B cell (primary cell): Measurements from ENCODE around the gene ATIC. TPM values are rescaled to one million over a fixed set of nuclear protein-coding genes. Genes with fewer than 3 reads are reported as not detected.

Experiments
- ATAC-seq: fragments of 200-7000 bp; cut with Tn5 transposase; one replicate; pipeline ENCODE4 v1.10.0; 2021; ENCODE audit warnings: low read depth, mild to moderate bottlenecking, moderate number of reproducible peaks, moderate library complexity
- CTCF ChIA-PET: fragments of 350-600 bp; sonication (Branson Sonifier 250); formaldehyde crosslinking; loops from one replicate; lab custom pipeline; 2021; ENCODE audit warnings: antibody characterized with exemption, inconsistent platforms; lab: Charles Lee
- POLR2A ChIA-PET: fragments of 350-600 bp; sonication (Branson Sonifier 250); formaldehyde crosslinking; loops from one replicate; lab custom pipeline; 2021; ENCODE audit warnings: antibody characterized with exemption; lab: Charles Lee
- DNase-seq: peaks from one replicate; pipeline ENCODE4 v3.0.0; 2013
- H2AFZ ChIP-seq: 2 replicates; pipeline ENCODE4 v1.6.1; 2012; ENCODE audit warnings: mild to moderate bottlenecking, low read depth, low read length; ENCODE audit not compliant: insufficient read depth, poor library complexity, severe bottlenecking
- H3K27ac ChIP-seq, 2 donors: 1 replicate in 1 of 2; 2 replicates in 1 of 2; pipeline ENCODE4 v1.5.1; 2012 to 2013; ENCODE audit warnings: low read length in 2 of 2, mild to moderate bottlenecking in 2 of 2, moderate library complexity in 1 of 2
- H3K27me3 ChIP-seq, 4 experiments: fragments of 200-600 bp in 1 of 4; sonication (generic) in 1 of 4; replicated peaks in 1 of 4; 1 replicate in 2 of 4; 2 replicates in 2 of 4; pipeline versions ENCODE4 v1.6.1 to v1.7.0; 2013 to 2016; ENCODE audit warnings: low read length in 3 of 4, mild to moderate bottlenecking in 2 of 4, mixed read lengths in 1 of 4, moderate library complexity in 1 of 4; ENCODE audit not compliant: insufficient read depth in 4 of 4, control insufficient read depth in 3 of 4; ENCODE audit errors: control extremely low read depth in 1 of 4
- H3K36me3 ChIP-seq, 2 experiments: replicated peaks in 1 of 2; 1 replicate in 1 of 2; 2 replicates in 1 of 2; pipeline versions ENCODE4 v1.6.1 to v1.7.1; 2013; ENCODE audit warnings: low read length in 1 of 2; ENCODE audit not compliant: insufficient read depth in 2 of 2, control insufficient read depth in 1 of 2; ENCODE audit errors: control extremely low read depth in 1 of 2, extremely low read depth in 1 of 2
- H3K4me1 ChIP-seq, 2 donors: fragments of 200-600 bp in 1 of 2; sonication (generic) in 1 of 2; 1 replicate in 1 of 2; 2 replicates in 1 of 2; pipeline versions ENCODE4 v1.5.1 to v1.6.1; 2013 to 2017; ENCODE audit warnings: low read length in 2 of 2; ENCODE audit not compliant: control insufficient read depth in 2 of 2, insufficient read depth in 2 of 2
- H3K4me2 ChIP-seq: replicated peaks from 2 replicates; pipeline ENCODE3; 2012; ENCODE audit warnings: mild to moderate bottlenecking, low read depth, low read length; ENCODE audit not compliant: poor library complexity, severe bottlenecking
- H3K4me3 ChIP-seq, 5 experiments: fragments of 200-600 bp in 1 of 5; sonication (generic) in 1 of 5; 1 replicate in 3 of 5; 2 replicates in 2 of 5; pipeline versions ENCODE4 v1.5.1 to v1.7.0; 2011 to 2016; ENCODE audit warnings: low read length in 4 of 5, mild to moderate bottlenecking in 4 of 5, low read depth in 2 of 5, control low read depth in 1 of 5, moderate library complexity in 1 of 5; ENCODE audit not compliant: insufficient read depth in 1 of 5; ENCODE audit errors: control extremely low read depth in 1 of 5, extremely low read depth in 1 of 5
- H3K79me2 ChIP-seq: fragments of 200-600 bp; sonication (generic); one replicate; pipeline ENCODE4 v1.6.0; 2016; ENCODE audit warnings: low read length; ENCODE audit not compliant: control insufficient read depth, insufficient read depth
- H3K9ac ChIP-seq: fragments of 200-600 bp; sonication (generic); 2 replicates; pipeline ENCODE4 v1.6.1; 2017; ENCODE audit warnings: mild to moderate bottlenecking, low read length, moderate library complexity
- H3K9me3 ChIP-seq, 3 donors: one replicate each; pipeline versions ENCODE4 v1.6.1 to v1.7.1; 2013; ENCODE audit warnings: low read length in 2 of 3; ENCODE audit not compliant: control insufficient read depth in 2 of 3, insufficient read depth in 1 of 3; ENCODE audit errors: control extremely low read depth in 1 of 3
- H4K20me1 ChIP-seq: 2 replicates; pipeline ENCODE4 v1.6.0; 2012; ENCODE audit warnings: mild to moderate bottlenecking, low read length; ENCODE audit not compliant: insufficient read depth, control insufficient read depth, poor library complexity, severe bottlenecking
- H3K27ac Mint-ChIP-seq: one replicate; pipeline ENCODE4 v1.8.0; 2021; ENCODE audit warnings: mixed read lengths
- H3K27me3 Mint-ChIP-seq: one replicate; pipeline ENCODE4 v1.8.0; 2021; ENCODE audit warnings: mixed read lengths
- H3K4me1 Mint-ChIP-seq: one replicate; pipeline ENCODE4 v1.8.0; 2021; ENCODE audit warnings: mixed read lengths
- H3K4me3 Mint-ChIP-seq: one replicate; pipeline ENCODE4 v1.8.0; 2021; ENCODE audit warnings: mixed read lengths
- H3K9me3 Mint-ChIP-seq: one replicate; pipeline ENCODE4 v1.8.0; 2022; ENCODE audit warnings: mixed read lengths; ENCODE audit not compliant: insufficient read depth
- CTCF ChIP-seq: fragments of 200-600 bp; IDR thresholded peaks from one replicate; pipeline ENCODE4 v1.8.0; 2022; ENCODE audit warnings: antibody characterized with exemption, mild to moderate bottlenecking
- EZH2 ChIP-seq: IDR thresholded peaks from 2 replicates; pipeline ENCODE4 v1.6.1; 2012; ENCODE audit warnings: borderline replicate concordance, low read depth, mild to moderate bottlenecking, moderate library complexity, low read length; ENCODE audit not compliant: insufficient read depth, poor library complexity, severe bottlenecking
- WGBS: methylation state at CpG from one replicate; pipeline ENCODE4 v1.1.5; 2013; ENCODE audit warnings: missing lambda C conversion rate; ENCODE audit not compliant: insufficient coverage; 5-methylcytosine and 5-hydroxymethylcytosine counted together
- intact Hi-C: fragments of 100-400 bp; cut with micrococcal nuclease; formaldehyde crosslinking; loops from one replicate; pipeline ENCODE4 v1.10.0; 2022
- polyA plus RNA-seq: library from polyadenylated mRNA; depleted of rRNA; stranded (reverse); fragments of >200 nt; gene quantifications from 2 replicates; pipeline ENCODE4 v1.2.3, GENCODE V29; 2012
- total RNA-seq, 2 donors: library from RNA; stranded (reverse); fragments of 120-200 nt in 1 of 2; gene quantifications; 1 replicate in 1 of 2; 2 replicates in 1 of 2; pipeline versions ENCODE4 v1.2.3 to v1.2.4, GENCODE V29; 2013 to 2022

The ATIC gene
- total and polyA plus RNA-seq, 2 donors (not counting 1 experiment from before 2014, with no cell fraction given) = 55.4 to 80.4 TPM

DNA sequence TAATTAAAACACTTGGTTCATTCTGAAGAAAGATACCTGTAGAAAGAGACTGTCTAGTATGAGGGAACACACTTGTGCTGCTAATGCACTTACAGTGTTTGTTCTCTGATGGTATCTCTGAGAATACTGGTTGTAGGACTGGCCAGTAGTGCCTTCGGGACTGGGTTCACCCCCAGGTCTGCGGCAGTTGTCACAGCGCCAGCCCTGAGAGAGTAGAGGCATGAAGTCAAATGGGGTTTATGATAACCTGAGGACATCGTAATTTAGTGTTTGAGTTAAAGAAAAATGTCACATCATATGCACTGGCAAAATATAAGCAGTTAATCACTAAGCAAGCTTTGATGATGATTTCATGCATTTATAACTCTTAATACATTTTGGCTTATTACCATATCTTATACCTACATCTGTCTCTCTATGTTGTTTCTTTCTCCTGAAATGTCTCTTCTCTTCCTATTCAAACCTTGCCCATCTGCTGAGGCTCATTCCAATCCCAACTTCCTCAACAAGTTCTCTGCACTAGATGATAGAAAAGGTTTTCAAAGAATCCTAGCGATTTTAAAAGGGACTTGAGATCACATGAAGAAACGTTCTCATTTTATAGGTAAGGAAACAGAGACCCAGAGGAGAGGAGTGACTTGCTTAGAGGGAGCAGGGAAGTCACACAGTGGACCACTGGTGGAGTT lies 50.2 kb downstream of the ATIC start:
- Histone ChIP-seq H3K4me1 (no peaks in the 10 kb centered on the region), H3K79me2 (no peaks in the 10 kb centered on the region), H3K9ac (no peak overlapping the region), H3K27ac (no peak overlapping the region), H2AFZ (no peak overlapping the region), H3K36me3 (peaks cover 0 to 6% of the 10 kb centered on the region in 2 experiments), H3K27me3 (no peaks in the 10 kb centered on the region), H3K4me2 (no peak overlapping the region), H4K20me1 (no peaks in the 10 kb centered on the region), H3K9me3 (no peaks in the 10 kb centered on the region), H3K4me3 (no peak overlapping the region)
- Mint-ChIP-seq H3K27me3 (no peaks in the 10 kb centered on the region), H3K27ac (no peak overlapping the region), H3K4me3 (no peak overlapping the region), H3K4me1 (peaks cover 2% of the 10 kb centered on the region), H3K9me3 (no peaks in the 10 kb centered on the region)
- 83% methylated on average over 3 of the region's 6 CpGs for WGBS
- intact Hi-C loops = no loop called here
- no peak for ATAC-seq
- TF ChIP-seq CTCF (no peak), EZH2 (no peak)
- no peak for DNase-seq
- ChIA-PET POLR2A (no interaction called here), CTCF (no interaction called here)

DNA sequence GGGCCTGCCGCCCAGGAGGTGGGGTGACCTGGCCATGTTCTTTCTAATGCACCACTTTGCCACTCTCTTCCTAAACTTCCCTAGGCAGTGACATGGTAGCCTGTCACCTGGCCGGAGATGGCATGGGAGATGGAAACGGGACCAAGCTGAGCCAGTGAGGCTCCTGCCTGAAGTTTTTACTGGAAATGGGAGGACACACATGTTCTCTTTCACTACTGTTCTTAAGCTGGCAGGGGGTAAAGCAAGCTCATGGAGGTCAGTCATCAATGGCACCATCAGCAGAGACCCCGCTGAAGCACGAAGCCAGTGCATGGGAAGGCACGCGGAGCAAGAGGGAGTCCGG lies 50.7 kb downstream of the ATIC start:
- ChIA-PET CTCF (no interaction called here), POLR2A (no interaction called here)
- no peak overlapping the region for H2AFZ ChIP-seq
- no peaks in the 10 kb centered on the region for H4K20me1 ChIP-seq
- Mint-ChIP-seq H3K9me3 (no peaks in the 10 kb centered on the region), H3K4me3 (no peak overlapping the region), H3K27ac (no peak overlapping the region), H3K27me3 (no peaks in the 10 kb centered on the region), H3K4me1 (peaks cover 2% of the 10 kb centered on the region)
- H3K79me2 ChIP-seq = no peaks in the 10 kb centered on the region
- no peaks in the 10 kb centered on the region for H3K4me1 ChIP-seq
- TF ChIP-seq CTCF (no peak), EZH2 (no peak)
- DNase-seq (no peak), ATAC-seq (no peak)
- H3K4me3 ChIP-seq = no peak overlapping the region
- no peaks in the 10 kb centered on the region for H3K27me3 ChIP-seq
- 94% methylated on average over 5 of the region's 8 CpGs for WGBS
- peaks cover 0 to 6% of the 10 kb centered on the region in 2 experiments for H3K36me3 ChIP-seq
- no peak overlapping the region for H3K4me2 ChIP-seq
- H3K9ac ChIP-seq = no peak overlapping the region
- intact Hi-C loops = no loop called here
- no peak overlapping the region for H3K27ac ChIP-seq
- H3K9me3 ChIP-seq = no peaks in the 10 kb centered on the region
